ENCODE results near the gene ERCC2.
"Not testable (repeated sequence)": the region's sequence is repeated elsewhere in the genome, so short reads cannot be mapped to it uniquely, and the experiment has no call there.

Gene ERCC2

GRCh38 chr19:45370410-45371204 lies at the start of gene ERCC2:
TSS of gene ERCC2 (minus strand) at chr19:45370573. CDS start at chr19:45370540, 33 bp downstream.
- H3K4me1 ChIP-seq (ENCODE audit: control insufficient read depth, insufficient read depth, low read length) = no peaks in the 10 kb centered on the region
- H3K4me3 ChIP-seq (ENCODE audit: low read length) = peak within 1 kb of the TSS; percentile 56
- H3K27me3 ChIP-seq (ENCODE audit: control insufficient read depth, insufficient read depth, low read length) = no peaks in the 10 kb centered on the region
- H3K9ac ChIP-seq (ENCODE audit: low read length) = peak within 1 kb of the TSS; percentile 65
- H3K9me3 ChIP-seq (ENCODE audit: control insufficient read depth, low read length) = no peaks in the 10 kb centered on the region
- H3K36me3 ChIP-seq (ENCODE audit: control insufficient read depth, insufficient read depth, low read length) = no peaks in the 10 kb centered on the region

DNA sequence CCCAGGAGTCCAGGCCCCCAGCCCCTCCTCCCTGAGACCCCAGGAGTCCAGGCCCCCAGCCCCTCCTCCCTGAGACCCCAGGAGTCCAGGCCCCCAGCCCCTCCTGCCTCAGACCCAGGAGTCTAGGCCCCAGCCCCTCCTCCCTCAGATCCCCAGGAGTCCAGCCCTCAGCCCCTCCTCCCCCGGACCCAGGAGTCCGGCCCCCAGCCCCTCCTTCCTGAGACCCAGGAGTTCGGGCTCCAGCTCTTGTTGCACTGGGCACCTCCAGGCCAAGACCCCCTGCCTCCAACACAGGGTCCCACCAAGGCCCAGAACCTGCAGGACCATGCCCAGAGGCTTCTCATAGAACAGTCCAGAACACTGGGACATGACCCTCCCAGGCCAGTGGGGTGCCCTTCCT lies 49.5 kb upstream of the ERCC2 start:
- Histone ChIP-seq H3K4me1 (ENCODE audit: control insufficient read depth, insufficient read depth, low read length) (peaks cover 6% of the 10 kb centered on the region), H3K9me3 (ENCODE audit: control insufficient read depth, low read length) (no peaks in the 10 kb centered on the region), H3K36me3 (ENCODE audit: control insufficient read depth, insufficient read depth, low read length) (no peaks in the 10 kb centered on the region), H3K4me3 (ENCODE audit: low read length) (no peak overlapping the region), H3K27me3 (ENCODE audit: control insufficient read depth, insufficient read depth, low read length) (no peaks in the 10 kb centered on the region), H3K9ac (ENCODE audit: low read length) (no peak overlapping the region)

GRCh38 chr19:45419396-45419795 lies 49.0 kb upstream of the ERCC2 start:
- H3K4me1 ChIP-seq (ENCODE audit: control insufficient read depth, insufficient read depth, low read length) = peaks cover 6% of the 10 kb centered on the region
- no peak overlapping the region for H3K4me3 ChIP-seq (ENCODE audit: low read length)
- no peaks in the 10 kb centered on the region for H3K36me3 ChIP-seq (ENCODE audit: control insufficient read depth, insufficient read depth, low read length)
- no peak overlapping the region for H3K9ac ChIP-seq (ENCODE audit: low read length)
- no peaks in the 10 kb centered on the region for H3K27me3 ChIP-seq (ENCODE audit: control insufficient read depth, insufficient read depth, low read length)
- H3K9me3 ChIP-seq (ENCODE audit: control insufficient read depth, low read length) = no peaks in the 10 kb centered on the region

GRCh38 chr19:45418802-45419201 lies 48.4 kb upstream of the ERCC2 start:
- Histone ChIP-seq H3K4me3 (ENCODE audit: low read length) (no peak overlapping the region), H3K36me3 (ENCODE audit: control insufficient read depth, insufficient read depth, low read length) (no peaks in the 10 kb centered on the region), H3K9me3 (ENCODE audit: control insufficient read depth, low read length) (no peaks in the 10 kb centered on the region), H3K27me3 (ENCODE audit: control insufficient read depth, insufficient read depth, low read length) (no peaks in the 10 kb centered on the region), H3K4me1 (ENCODE audit: control insufficient read depth, insufficient read depth, low read length) (peaks cover 6% of the 10 kb centered on the region), H3K9ac (ENCODE audit: low read length) (no peak overlapping the region)

GRCh38 chr19:45417151-45417550 lies 46.8 kb upstream of the ERCC2 start:
- H3K9ac ChIP-seq (ENCODE audit: low read length) = no peak overlapping the region
- no peaks in the 10 kb centered on the region for H3K4me1 ChIP-seq (ENCODE audit: control insufficient read depth, insufficient read depth, low read length)
- no peaks in the 10 kb centered on the region for H3K36me3 ChIP-seq (ENCODE audit: control insufficient read depth, insufficient read depth, low read length)
- H3K4me3 ChIP-seq (ENCODE audit: low read length) = no peak overlapping the region
- H3K9me3 ChIP-seq (ENCODE audit: control insufficient read depth, low read length) = no peaks in the 10 kb centered on the region
- no peaks in the 10 kb centered on the region for H3K27me3 ChIP-seq (ENCODE audit: control insufficient read depth, insufficient read depth, low read length)

DNA sequence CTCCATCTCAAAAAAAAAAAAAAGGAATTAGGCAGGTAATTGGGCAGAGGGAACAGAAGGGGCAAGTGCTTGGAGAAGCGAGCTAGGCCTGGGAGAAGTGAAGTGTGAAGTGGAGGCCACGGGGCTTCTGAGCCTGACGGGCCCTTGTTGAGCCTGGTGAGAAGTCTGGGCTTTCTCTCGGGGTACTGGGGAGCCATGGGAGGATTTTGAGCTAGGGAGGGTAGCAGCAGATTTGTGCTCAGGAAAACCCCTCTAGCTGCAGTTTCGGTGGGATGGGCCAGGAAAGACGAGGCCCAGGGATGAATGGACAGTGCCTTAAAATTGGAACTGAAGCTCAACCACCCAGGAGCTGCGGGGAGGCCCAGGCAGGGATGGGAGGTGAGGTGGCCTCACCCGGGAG lies 44.1 kb upstream of the ERCC2 start:
- Histone ChIP-seq H3K36me3 (ENCODE audit: control insufficient read depth, insufficient read depth, low read length) (no peaks in the 10 kb centered on the region), H3K4me3 (ENCODE audit: low read length) (no peak overlapping the region), H3K4me1 (ENCODE audit: control insufficient read depth, insufficient read depth, low read length) (no peaks in the 10 kb centered on the region), H3K9ac (ENCODE audit: low read length) (no peak overlapping the region), H3K27me3 (ENCODE audit: control insufficient read depth, insufficient read depth, low read length) (no peaks in the 10 kb centered on the region), H3K9me3 (ENCODE audit: control insufficient read depth, low read length) (no peaks in the 10 kb centered on the region)

DNA sequence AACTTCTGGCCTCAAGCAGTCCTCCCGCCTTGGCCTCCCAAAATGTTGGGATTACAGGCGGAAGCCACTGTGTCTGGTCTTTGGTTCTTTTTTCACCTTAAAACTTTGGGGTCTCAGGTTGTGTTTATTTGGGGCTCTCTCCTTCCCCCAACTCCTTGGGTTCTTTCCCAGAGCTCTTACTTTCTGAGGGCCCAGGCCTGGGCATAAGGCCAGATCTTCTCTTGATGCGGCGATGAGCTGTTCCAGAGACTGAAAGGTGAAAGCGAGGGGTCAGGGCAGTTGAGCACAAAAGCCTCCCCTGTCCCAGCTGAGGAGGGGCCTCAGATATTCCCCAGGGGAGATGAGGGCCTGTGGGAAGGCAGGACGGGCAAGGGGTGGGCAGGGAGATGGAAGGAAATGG lies 43.1 kb upstream of the ERCC2 start:
- Histone ChIP-seq H3K36me3 (ENCODE audit: control insufficient read depth, insufficient read depth, low read length) (no peaks in the 10 kb centered on the region), H3K9ac (ENCODE audit: low read length) (no peak overlapping the region), H3K4me1 (ENCODE audit: control insufficient read depth, insufficient read depth, low read length) (no peaks in the 10 kb centered on the region), H3K4me3 (ENCODE audit: low read length) (no peak overlapping the region), H3K9me3 (ENCODE audit: control insufficient read depth, low read length) (no peaks in the 10 kb centered on the region), H3K27me3 (ENCODE audit: control insufficient read depth, insufficient read depth, low read length) (no peaks in the 10 kb centered on the region)

- H3K4me1 ChIP-seq (ENCODE audit: control insufficient read depth, insufficient read depth, low read length); H3K36me3 ChIP-seq (ENCODE audit: control insufficient read depth, insufficient read depth, low read length); H3K9me3 ChIP-seq (ENCODE audit: control insufficient read depth, low read length); H3K4me3 ChIP-seq (ENCODE audit: low read length); H3K9ac ChIP-seq (ENCODE audit: low read length); H3K27me3 ChIP-seq (ENCODE audit: control insufficient read depth, insufficient read depth, low read length): not testable (repeated sequence)
Observed at GRCh38 chr19:45410330-45410729, 40.0 kb upstream of the ERCC2 start.

DNA sequence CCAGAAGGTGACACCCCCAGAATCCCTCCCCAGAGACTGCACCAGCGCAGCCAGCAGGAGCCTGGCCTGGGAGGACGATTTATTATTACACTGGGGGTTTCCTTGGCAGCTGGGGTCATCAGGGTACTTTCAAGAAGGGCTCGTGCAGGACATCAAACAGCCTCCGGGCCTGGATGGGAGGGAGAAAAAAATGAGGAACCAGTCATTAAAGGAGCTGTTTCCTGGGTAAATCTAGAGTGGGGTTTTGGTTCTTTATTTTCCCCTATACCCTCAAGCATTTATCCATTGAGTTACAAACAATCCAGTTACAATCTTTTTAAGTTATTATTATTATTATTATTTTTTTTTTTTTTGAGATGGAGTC lies 39.2 kb upstream of the ERCC2 start:
- H3K9me3 ChIP-seq (ENCODE audit: control insufficient read depth, low read length) = no peaks in the 10 kb centered on the region
- H3K9ac ChIP-seq (ENCODE audit: low read length) = no peak overlapping the region
- no peak overlapping the region for H3K4me3 ChIP-seq (ENCODE audit: low read length)
- no peaks in the 10 kb centered on the region for H3K36me3 ChIP-seq (ENCODE audit: control insufficient read depth, insufficient read depth, low read length)
- H3K4me1 ChIP-seq (ENCODE audit: control insufficient read depth, insufficient read depth, low read length) = peaks cover 15% of the 10 kb centered on the region
- peaks cover 3% of the 10 kb centered on the region for H3K27me3 ChIP-seq (ENCODE audit: control insufficient read depth, insufficient read depth, low read length)

DNA sequence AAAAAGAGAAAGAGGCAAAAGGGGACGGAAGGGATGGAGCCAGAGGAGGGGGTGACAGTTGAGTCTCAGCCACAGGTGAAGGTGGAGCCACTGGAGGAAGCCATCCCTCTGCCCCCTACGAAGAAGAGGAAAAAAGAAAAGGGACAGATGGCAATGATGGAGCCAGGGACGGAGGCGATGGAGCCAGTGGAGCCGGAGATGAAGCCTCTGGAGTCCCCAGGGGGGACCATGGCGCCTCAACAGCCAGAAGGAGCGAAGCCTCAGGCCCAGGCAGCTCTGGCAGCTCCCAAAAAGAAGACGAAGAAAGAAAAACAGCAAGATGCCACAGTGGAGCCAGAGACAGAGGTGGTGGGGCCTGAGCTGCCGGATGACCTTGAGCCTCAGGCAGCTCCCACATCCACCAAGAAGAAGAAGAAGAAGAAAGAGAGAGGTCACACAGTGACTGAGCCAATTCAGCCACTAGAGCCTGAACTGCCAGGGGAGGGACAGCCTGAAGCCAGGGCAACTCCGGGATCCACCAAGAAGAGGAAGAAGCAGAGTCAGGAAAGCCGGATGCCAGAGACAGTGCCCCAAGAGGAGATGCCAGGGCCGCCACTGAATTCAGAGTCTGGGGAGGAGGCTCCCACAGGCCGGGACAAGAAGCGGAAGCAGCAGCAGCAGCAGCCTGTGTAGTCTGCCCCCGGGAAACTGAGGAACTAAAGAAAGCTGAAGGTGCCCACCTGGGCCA lies 38.6 kb upstream of the ERCC2 start:
- Histone ChIP-seq H3K9me3 (ENCODE audit: control insufficient read depth, low read length) (no peaks in the 10 kb centered on the region), H3K4me3 (ENCODE audit: low read length) (no peak overlapping the region), H3K27me3 (ENCODE audit: control insufficient read depth, insufficient read depth, low read length) (peaks cover 8% of the 10 kb centered on the region), H3K36me3 (ENCODE audit: control insufficient read depth, insufficient read depth, low read length) (no peaks in the 10 kb centered on the region), H3K9ac (ENCODE audit: low read length) (no peak overlapping the region), H3K4me1 (ENCODE audit: control insufficient read depth, insufficient read depth, low read length) (peaks cover 19% of the 10 kb centered on the region)

DNA sequence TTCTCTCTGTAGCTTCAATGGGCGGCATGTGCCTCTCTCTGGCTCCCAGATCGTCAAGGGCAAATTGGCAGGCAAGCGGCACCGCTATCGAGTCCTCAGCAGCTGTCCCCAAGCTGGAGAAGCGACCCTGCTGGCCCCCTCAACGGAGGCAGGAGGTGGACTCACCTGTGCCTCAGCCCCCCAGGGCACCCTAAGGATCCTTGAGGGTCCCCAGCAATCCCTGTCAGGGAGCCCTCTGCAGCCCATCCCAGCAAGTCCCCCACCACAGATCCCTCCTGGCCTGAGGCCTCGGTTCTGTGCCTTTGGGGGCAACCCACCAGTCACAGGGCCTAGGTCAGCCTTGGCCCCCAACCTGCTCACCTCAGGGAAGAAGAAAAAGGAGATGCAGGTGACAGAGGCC lies 37.7 kb upstream of the ERCC2 start:
- Histone ChIP-seq H3K9me3 (ENCODE audit: control insufficient read depth, low read length) (no peaks in the 10 kb centered on the region), H3K27me3 (ENCODE audit: control insufficient read depth, insufficient read depth, low read length) (peaks cover 8% of the 10 kb centered on the region), H3K9ac (ENCODE audit: low read length) (no peak overlapping the region), H3K36me3 (ENCODE audit: control insufficient read depth, insufficient read depth, low read length) (no peaks in the 10 kb centered on the region), H3K4me3 (ENCODE audit: low read length) (no peak overlapping the region), H3K4me1 (ENCODE audit: control insufficient read depth, insufficient read depth, low read length) (peaks cover 28% of the 10 kb centered on the region)

GRCh38 chr19:45407585-45407984 lies 37.2 kb upstream of the ERCC2 start:
- not testable (repeated sequence) for H3K36me3 ChIP-seq (ENCODE audit: control insufficient read depth, insufficient read depth, low read length); H3K9ac ChIP-seq (ENCODE audit: low read length); H3K4me3 ChIP-seq (ENCODE audit: low read length); H3K9me3 ChIP-seq (ENCODE audit: control insufficient read depth, low read length); H3K27me3 ChIP-seq (ENCODE audit: control insufficient read depth, insufficient read depth, low read length)
- H3K4me1 ChIP-seq (ENCODE audit: control insufficient read depth, insufficient read depth, low read length) = peaks cover 33% of the 10 kb centered on the region
